Activated T-cell treated with anti-CD3 and anti-CD28 coated beads for 24 hours (primary cell): ENCODE data around the gene AFMID.

ENCODE experiments used
- DNase-seq: peaks from one replicate; pipeline ENCODE4 v3.0.0-alpha.2; 2020; ENCODE audit warnings: low read depth

The AFMID gene

DNA sequence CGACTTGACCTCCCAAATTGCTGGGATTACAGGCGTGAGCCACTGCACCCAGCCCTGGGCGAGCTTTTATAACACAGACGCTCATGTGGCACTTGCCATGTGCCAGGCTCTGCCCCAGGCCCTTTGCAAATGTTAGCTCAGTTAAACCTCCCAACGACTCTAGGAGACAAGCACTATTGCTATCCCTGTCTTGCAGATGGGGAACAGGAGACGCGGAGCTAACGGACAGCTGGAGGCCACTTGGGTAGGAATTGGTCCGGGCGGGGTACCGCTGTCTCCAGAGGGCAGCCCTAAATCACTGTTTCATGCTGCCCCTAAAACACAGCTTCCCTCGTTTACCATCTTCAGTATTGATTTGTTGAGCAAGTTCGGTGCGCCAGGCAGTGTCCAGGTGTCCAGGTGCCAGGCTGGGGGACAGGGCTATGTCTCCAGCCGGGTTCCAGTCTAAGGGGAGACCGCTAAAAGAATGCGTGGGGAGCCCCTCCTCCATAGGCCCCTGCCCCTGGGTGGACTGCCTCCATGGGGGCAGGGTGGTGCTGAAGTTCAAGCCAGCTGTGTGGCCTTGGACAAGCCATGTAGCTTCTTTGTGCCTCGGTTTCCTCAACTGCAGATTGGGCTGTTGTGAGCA, 68.0 kb downstream of the AFMID start:
- DNase-seq, result no peak

DNA sequence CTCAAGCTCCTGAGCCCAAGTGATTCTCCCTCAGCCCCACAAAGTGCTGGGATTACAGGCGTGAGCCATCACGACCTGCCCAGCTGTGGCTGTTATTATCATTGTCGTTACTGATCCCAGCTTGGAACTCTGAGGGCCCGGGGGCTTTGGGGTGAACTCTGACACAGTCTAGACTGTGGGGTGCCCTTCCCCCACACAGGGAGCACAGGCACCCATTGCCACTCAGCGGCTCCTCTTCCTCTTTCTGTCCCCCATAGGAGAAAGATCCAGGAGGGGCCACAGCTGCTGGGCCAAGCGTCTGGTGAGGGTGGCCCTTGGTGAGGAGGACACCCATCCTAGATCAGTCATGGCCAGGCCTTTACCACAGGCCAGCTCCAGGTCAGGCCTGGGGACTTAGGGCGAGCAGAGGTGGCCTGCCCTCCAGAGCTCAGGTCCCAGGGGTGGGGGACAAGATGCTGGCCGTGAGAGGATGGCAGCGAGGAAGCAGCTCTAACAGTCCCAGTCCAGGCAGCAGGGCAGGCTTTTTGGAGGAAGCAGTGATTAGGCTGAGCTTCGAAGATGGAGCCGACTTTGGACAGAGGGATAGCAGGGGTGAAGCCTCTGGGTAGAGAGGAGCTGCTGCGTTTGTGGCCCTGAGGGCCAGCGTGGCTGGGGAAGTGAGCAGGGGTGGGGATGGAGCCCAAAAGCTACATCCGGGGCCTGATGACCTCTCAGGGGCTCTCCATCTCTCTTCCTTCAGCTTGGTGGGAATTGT, 69.0 kb downstream of the AFMID start:
- no peak for DNase-seq

DNA sequence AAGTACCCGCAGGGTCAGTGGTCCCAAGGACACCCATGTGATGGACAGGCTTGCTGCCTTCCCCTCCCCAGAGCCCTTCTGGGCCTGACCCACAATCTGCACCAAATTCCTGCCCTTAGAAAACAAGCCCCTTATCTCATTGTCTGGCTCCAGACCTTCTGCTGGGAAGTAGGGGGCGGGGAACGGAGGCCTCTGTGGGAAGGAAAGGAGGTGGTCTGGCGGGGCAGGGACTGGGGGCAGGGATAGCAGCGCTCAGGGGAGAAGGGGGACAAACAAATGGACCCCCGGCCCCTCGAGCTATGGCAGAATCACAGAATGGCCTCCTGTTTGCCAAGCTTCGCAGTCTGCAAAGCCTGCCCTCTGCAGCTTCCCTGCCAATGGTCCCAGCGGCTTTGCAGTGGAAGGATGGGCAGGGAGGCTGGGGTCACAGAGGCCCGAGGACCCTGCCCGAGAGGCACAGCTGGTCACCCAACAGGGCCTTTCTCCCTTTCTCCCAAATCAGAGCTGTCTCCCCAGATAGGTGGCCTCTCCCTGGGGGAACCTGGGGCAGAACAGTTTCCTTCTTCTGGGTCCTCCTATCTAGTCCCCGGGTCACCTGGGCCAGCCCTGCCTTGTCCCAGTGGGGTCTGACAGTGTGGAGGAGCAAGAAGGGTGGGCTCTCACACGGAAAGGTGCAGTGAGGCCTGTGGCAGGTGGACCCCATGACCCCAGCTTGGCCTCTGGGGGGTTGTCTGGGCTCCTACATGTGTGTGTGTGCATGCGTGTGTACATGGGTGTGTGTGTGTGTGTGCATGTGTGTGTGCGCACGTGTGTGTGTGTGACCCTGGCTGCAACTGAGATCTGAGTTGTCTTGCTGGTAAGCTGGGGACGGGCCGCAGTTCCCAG, 69.8 kb downstream of the AFMID start:
- DNase-seq, result no peak
